H1 (cell line): Measurements from ENCODE around the gene PLPP4. TPM values are rescaled to one million over a fixed set of nuclear protein-coding genes. Genes with fewer than 3 reads are reported as not detected.

Source experiments
- CTCF ChIA-PET: fragments of 300-600 bp; sonication (Branson Sonifier 250); formaldehyde crosslinking; loops from one replicate; lab custom pipeline; 2021; ENCODE audit not compliant: partially characterized antibody; lab: Charles Lee
- POLR2A ChIA-PET: fragments of 300-600 bp; sonication (Branson Sonifier 250); formaldehyde crosslinking; loops from one replicate; lab custom pipeline; 2021; ENCODE audit warnings: inconsistent platforms; ENCODE audit not compliant: partially characterized antibody; lab: Charles Lee
- DNase-seq, 2 experiments: peaks; one replicate each; pipeline versions ENCODE4 v3.0.0 to v3.0.0-alpha.2; 2010 to 2022; ENCODE audit warnings: low spot score in 2 of 2, low read depth in 1 of 2, mixed read lengths in 1 of 2
- FAIRE-seq: peaks from 2 replicates; lab custom pipeline; 2011; peaks lifted over from hg19 to GRCh38; lab: Jason Lieb, UNC
- H2AFZ ChIP-seq: 2 replicates; pipeline ENCODE4 v1.8.1; 2012; ENCODE audit warnings: low read length, inconsistent platforms
- H2AK5ac ChIP-seq: 2 replicates; pipeline ENCODE4 v1.6.1; 2013; ENCODE audit warnings: low read depth, low read length
- H2BK120ac ChIP-seq: replicated peaks from 2 replicates; pipeline ENCODE3; 2013; ENCODE audit warnings: low read depth, low read length, inconsistent platforms
- H2BK12ac ChIP-seq: 2 replicates; pipeline ENCODE4 v1.6.1; 2013; ENCODE audit warnings: low read depth, low read length
- H2BK15ac ChIP-seq: 2 replicates; pipeline ENCODE4 v1.6.1; 2013; ENCODE audit warnings: low read length
- H2BK20ac ChIP-seq: 2 replicates; pipeline ENCODE4 v1.6.1; 2013; ENCODE audit warnings: low read length
- H2BK5ac ChIP-seq: 2 replicates; pipeline ENCODE4 v1.6.1; 2013; ENCODE audit warnings: low read depth, low read length
- H3K14ac ChIP-seq: 2 replicates; pipeline ENCODE4 v1.6.1; 2013; ENCODE audit warnings: inconsistent platforms; ENCODE audit not compliant: insufficient read length
- H3K18ac ChIP-seq: 2 replicates; pipeline ENCODE4 v1.6.1; 2013; ENCODE audit warnings: low read length; ENCODE audit errors: extremely low read depth
- H3K23ac ChIP-seq: 2 replicates; pipeline ENCODE4 v1.6.1; 2013; ENCODE audit warnings: inconsistent platforms; ENCODE audit not compliant: insufficient read length
- H3K23me2 ChIP-seq: 2 replicates; pipeline ENCODE4 v1.6.1; 2013; ENCODE audit warnings: low read depth, low read length
- H3K27ac ChIP-seq: 2 replicates; pipeline ENCODE4 v1.6.1; 2011; ENCODE audit warnings: low read depth, low read length, inconsistent platforms
- H3K27me3 ChIP-seq, 4 experiments: replicated peaks in 1 of 4; 1 replicate in 1 of 4; 2 replicates in 3 of 4; pipeline versions ENCODE4 v1.6.1 to v1.8.1; 2011 to 2013; ENCODE audit warnings: low read length in 3 of 4, mild to moderate bottlenecking in 3 of 4, inconsistent platforms in 2 of 4, mixed read lengths in 2 of 4, moderate library complexity in 1 of 4; ENCODE audit not compliant: control insufficient read depth in 3 of 4, insufficient read depth in 3 of 4; ENCODE audit errors: extremely low read depth in 1 of 4
- H3K36me3 ChIP-seq, 4 experiments: 2 replicates each; pipeline versions ENCODE4 v1.6.1 to v1.8.1; 2011 to 2013; ENCODE audit warnings: mild to moderate bottlenecking in 4 of 4, low read length in 3 of 4, moderate library complexity in 2 of 4, control low read depth in 1 of 4, inconsistent platforms in 1 of 4; ENCODE audit not compliant: insufficient read depth in 4 of 4, control insufficient read depth in 2 of 4
- H3K4ac ChIP-seq: replicated peaks from 2 replicates; pipeline ENCODE3; 2013; ENCODE audit warnings: low read length, low read depth, mixed read lengths, inconsistent platforms; ENCODE audit not compliant: insufficient read length
- H3K4me1 ChIP-seq, 4 experiments: replicated peaks in 1 of 4; 1 replicate in 1 of 4; 2 replicates in 3 of 4; pipeline versions ENCODE4 v1.6.1 to v1.8.1; 2011 to 2013; ENCODE audit warnings: low read length in 3 of 4, inconsistent platforms in 2 of 4, mixed read lengths in 1 of 4; ENCODE audit not compliant: insufficient read depth in 4 of 4, control insufficient read depth in 3 of 4
- H3K4me2 ChIP-seq, 2 experiments: 2 replicates each; pipeline versions ENCODE4 v1.6.1 to v1.8.1; 2011 to 2013; ENCODE audit warnings: low read depth in 2 of 2, low read length in 2 of 2, control low read depth in 1 of 2, inconsistent platforms in 1 of 2, mild to moderate bottlenecking in 1 of 2; ENCODE audit not compliant: insufficient read depth in 1 of 2
- H3K4me3 ChIP-seq, 4 experiments: fragments of 200-600, 300-600 bp in 1 of 4; sonication (generic), shearing (Covaris generic), sonication (Bioruptor Twin) in 1 of 4; 2 replicates each; pipeline versions ENCODE4 v1.5.1 to v1.8.1; 2011 to 2016; ENCODE audit warnings: low read length in 4 of 4, low read depth in 3 of 4, control low read depth in 2 of 4, inconsistent platforms in 2 of 4, mild to moderate bottlenecking in 2 of 4, mixed read lengths in 1 of 4, moderate library complexity in 1 of 4; ENCODE audit not compliant: insufficient read depth in 2 of 4; ENCODE audit errors: extremely low read depth in 1 of 4
- H3K56ac ChIP-seq: replicated peaks from 2 replicates; pipeline ENCODE3; 2013; ENCODE audit warnings: low read depth, mild to moderate bottlenecking, mixed read lengths, low read length, inconsistent platforms; ENCODE audit not compliant: insufficient read length
- H3K79me1 ChIP-seq: 2 replicates; pipeline ENCODE4 v1.6.1; 2013; ENCODE audit warnings: low read depth, low read length, control low read depth
- H3K79me2 ChIP-seq, 2 experiments: 2 replicates each; pipeline versions ENCODE4 v1.6.1 to v1.8.1; 2012 to 2013; ENCODE audit warnings: low read length in 2 of 2, mild to moderate bottlenecking in 2 of 2, inconsistent platforms in 1 of 2; ENCODE audit not compliant: insufficient read depth in 2 of 2, control insufficient read depth in 1 of 2
- H3K9ac ChIP-seq, 4 experiments: replicated peaks in 1 of 4; 1 replicate in 1 of 4; 2 replicates in 3 of 4; pipeline versions ENCODE4 v1.6.1 to v1.8.1; 2011 to 2013; ENCODE audit warnings: low read depth in 3 of 4, low read length in 3 of 4, control low read depth in 2 of 4, mild to moderate bottlenecking in 2 of 4, moderate library complexity in 2 of 4, inconsistent platforms in 1 of 4; ENCODE audit errors: extremely low read depth in 1 of 4
- H3K9me3 ChIP-seq, 2 experiments: 2 replicates each; pipeline versions ENCODE4 v1.6.1 to v1.8.1; 2012 to 2013; ENCODE audit warnings: mild to moderate bottlenecking in 2 of 2, moderate library complexity in 2 of 2, control low read depth in 1 of 2, inconsistent platforms in 1 of 2, low read depth in 1 of 2, low read length in 1 of 2, mixed read lengths in 1 of 2; ENCODE audit not compliant: insufficient read depth in 2 of 2
- H4K20me1 ChIP-seq, 2 experiments: replicated peaks in 1 of 2; 2 replicates each; pipeline versions ENCODE3 to v1.8.1; 2011 to 2013; ENCODE audit warnings: inconsistent platforms in 2 of 2, low read length in 2 of 2, mild to moderate bottlenecking in 1 of 2; ENCODE audit not compliant: insufficient read depth in 2 of 2, control insufficient read depth in 1 of 2
- H4K5ac ChIP-seq: 2 replicates; pipeline ENCODE4 v1.6.1; 2013; ENCODE audit warnings: low read length, low read depth, mixed read lengths, inconsistent platforms; ENCODE audit not compliant: insufficient read length
- H4K8ac ChIP-seq: 2 replicates; pipeline ENCODE4 v1.8.0; 2013; ENCODE audit warnings: mild to moderate bottlenecking, moderate library complexity, low read length, inconsistent platforms; ENCODE audit not compliant: insufficient read depth; ENCODE audit errors: extremely low read depth
- H4K91ac ChIP-seq: replicated peaks from 2 replicates; pipeline ENCODE3; 2013; ENCODE audit warnings: low read length, mixed read lengths, inconsistent platforms; ENCODE audit not compliant: insufficient read length
- SIRT6 ChIP-seq: IDR thresholded peaks from one replicate; pipeline ENCODE4 v1.7.1; 2012; ENCODE audit warnings: low read length, inconsistent platforms
- SP4 ChIP-seq: IDR thresholded peaks from 2 replicates; pipeline ENCODE4 v1.6.1; 2012; ENCODE audit warnings: low read length, inconsistent platforms
- TBP ChIP-seq: IDR thresholded peaks from 2 replicates; pipeline ENCODE4 v1.6.1; 2011; ENCODE audit warnings: low read depth, low read length, improper control_type of control experiment
- WGBS, 2 experiments: shearing (Covaris generic) in 1 of 2; methylation state at CpG; one replicate each; pipeline versions ENCODE4 v1.1.6 to v1.1.7; 2013 to 2015; ENCODE audit warnings: low lambda C conversion rate in 2 of 2, mixed read lengths in 2 of 2, inconsistent platforms in 1 of 2, low coverage in 1 of 2, missing lambda C conversion rate in 1 of 2; ENCODE audit not compliant: insufficient replicate concordance in 2 of 2, insufficient coverage in 1 of 2, insufficient read length in 1 of 2; ENCODE audit errors: extremely low coverage in 1 of 2, missing lambda C conversion rate in 1 of 2; 5-methylcytosine and 5-hydroxymethylcytosine counted together
- polyA plus RNA-seq, 7 experiments: library from polyadenylated mRNA; depleted of rRNA in 3 of 7; stranded (reverse) in 5 of 7; unstranded in 2 of 7; fragments of >200 nt in 5 of 7; fragments of 200-250 nt in 2 of 7; gene quantifications; 1 replicate in 5 of 7; 2 replicates in 1 of 7; 4 replicates in 1 of 7; pipeline versions ENCODE4 v1.2.1 to v1.2.3, GENCODE V29; 2011 to 2013; ENCODE audit warnings: missing spikeins in 2 of 7, mixed read lengths in 2 of 7
- total RNA-seq: library from RNA; stranded (reverse); fragmentation: NEBNext Ultra II Directional; extraction: Animal tissue kit (Norgen Biotek cat#: 25700); gene quantifications from 2 replicates; pipeline ENCODE4 v1.2.1, GENCODE V29; 2021

The PLPP4 gene
- total and polyA plus RNA-seq, 2 of the 8 experiments (the other 6 are each of a cell fraction or from before 2014, with no cell fraction given): 0.30 TPM; not detected in 1

DNA sequence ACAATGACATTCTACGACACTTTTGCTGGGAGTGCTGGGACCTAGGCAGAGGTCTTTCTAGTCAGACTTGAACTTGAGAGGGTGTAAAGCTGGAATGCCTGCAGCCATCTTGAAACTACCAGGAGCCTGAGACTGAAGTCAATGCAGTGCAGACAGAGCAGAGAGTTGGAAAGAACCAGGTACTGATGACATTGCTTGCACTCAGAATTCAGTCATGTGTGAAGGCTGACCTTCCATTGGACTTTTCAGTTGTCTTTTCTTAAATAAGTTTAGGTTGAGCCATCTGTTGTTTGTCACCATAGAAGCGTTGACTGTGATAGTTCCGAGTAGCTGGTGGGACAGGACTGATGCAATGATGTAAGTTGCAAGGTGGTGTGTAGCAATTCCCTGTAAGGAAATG is 3.1 kb upstream of the PLPP4 start:
- H3K36me3 ChIP-seq: peaks cover 0 to 2% (median 0%) of the 10 kb centered on the region in 4 experiments; a peak in 1 of 8 replicates
- H3K27ac ChIP-seq: no peak overlapping the region
- H3K56ac ChIP-seq: no peak overlapping the region
- POLR2A ChIA-PET: no interaction called here
- no peak overlapping the region for H2BK120ac ChIP-seq
- H3K27me3 ChIP-seq: peaks cover 15 to 33% (median 30%) of the 10 kb centered on the region in 4 experiments
- no peak for DNase-seq
- no peak overlapping the region for H4K8ac ChIP-seq
- no peak overlapping the region for H4K91ac ChIP-seq
- H3K14ac ChIP-seq: no peak overlapping the region
- 86% methylated on average over 3 of the region's 3 CpGs; no CpG with 5 or more reads in 1 of the 2 experiments for WGBS, 2 experiments
- H4K20me1 ChIP-seq: no peaks in the 10 kb centered on the region
- H3K9ac ChIP-seq: no peak overlapping the region
- H2AFZ ChIP-seq: no peak overlapping the region
- CTCF ChIA-PET: no interaction called here
- H3K4me2 ChIP-seq: no peak overlapping the region
- no peaks in the 10 kb centered on the region for H3K79me1 ChIP-seq
- FAIRE-seq: no peak
- no peak overlapping the region for H4K5ac ChIP-seq
- no peak overlapping the region for H2BK12ac ChIP-seq
- H3K4ac ChIP-seq: no peak overlapping the region
- H2BK20ac ChIP-seq: no peak overlapping the region
- H3K9me3 ChIP-seq: no peaks in the 10 kb centered on the region
- no peak overlapping the region for H2AK5ac ChIP-seq
- no peak overlapping the region for H2BK15ac ChIP-seq
- no peak overlapping the region for H3K4me3 ChIP-seq
- peaks cover 0 to 8% (median 3%) of the 10 kb centered on the region in 4 experiments; a peak in 6 of 7 replicates for H3K4me1 ChIP-seq
- no peak overlapping the region for H3K23ac ChIP-seq
- peaks cover 8% of the 10 kb centered on the region; the same call in 1 of the 2 replicates for H3K23me2 ChIP-seq
- H2BK5ac ChIP-seq: no peak overlapping the region
- no peak overlapping the region for H3K18ac ChIP-seq
- H3K79me2 ChIP-seq: no peaks in the 10 kb centered on the region
- TF ChIP-seq SIRT6 (no peak), TBP (no peak), SP4 (no peak)
